Measurements from ENCODE around the gene NAE1.

DNA sequence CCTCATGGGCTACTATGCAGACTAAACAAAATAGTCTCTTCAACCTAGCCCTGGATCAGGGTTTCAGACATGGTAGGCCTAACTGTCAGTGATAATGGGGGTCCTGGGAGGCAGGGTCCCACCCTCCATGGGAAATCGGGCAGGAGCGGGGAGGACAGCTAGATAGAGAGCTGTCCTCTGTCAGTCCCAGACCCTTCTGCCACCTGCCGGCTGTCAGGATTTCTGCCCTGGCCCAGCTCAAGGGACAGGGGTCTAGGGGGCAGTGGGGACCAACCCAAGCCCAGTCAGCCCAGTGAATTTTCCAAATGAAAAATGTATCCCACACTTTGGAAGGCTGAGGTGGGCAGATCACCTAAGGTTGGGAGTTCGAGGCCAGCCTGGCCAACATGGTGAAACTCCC is 18.8 kb upstream of the NAE1 start:
- TF ChIP-seq, protein P1, sequence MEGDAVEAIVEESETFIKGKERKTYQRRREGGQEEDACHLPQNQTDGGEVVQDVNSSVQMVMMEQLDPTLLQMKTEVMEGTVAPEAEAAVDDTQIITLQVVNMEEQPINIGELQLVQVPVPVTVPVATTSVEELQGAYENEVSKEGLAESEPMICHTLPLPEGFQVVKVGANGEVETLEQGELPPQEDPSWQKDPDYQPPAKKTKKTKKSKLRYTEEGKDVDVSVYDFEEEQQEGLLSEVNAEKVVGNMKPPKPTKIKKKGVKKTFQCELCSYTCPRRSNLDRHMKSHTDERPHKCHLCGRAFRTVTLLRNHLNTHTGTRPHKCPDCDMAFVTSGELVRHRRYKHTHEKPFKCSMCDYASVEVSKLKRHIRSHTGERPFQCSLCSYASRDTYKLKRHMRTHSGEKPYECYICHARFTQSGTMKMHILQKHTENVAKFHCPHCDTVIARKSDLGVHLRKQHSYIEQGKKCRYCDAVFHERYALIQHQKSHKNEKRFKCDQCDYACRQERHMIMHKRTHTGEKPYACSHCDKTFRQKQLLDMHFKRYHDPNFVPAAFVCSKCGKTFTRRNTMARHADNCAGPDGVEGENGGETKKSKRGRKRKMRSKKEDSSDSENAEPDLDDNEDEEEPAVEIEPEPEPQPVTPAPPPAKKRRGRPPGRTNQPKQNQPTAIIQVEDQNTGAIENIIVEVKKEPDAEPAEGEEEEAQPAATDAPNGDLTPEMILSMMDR (IDR thresholded peaks at IDR 0.05) = no peak
- no peak for TF ChIP-seq POLR2A (IDR thresholded peaks at IDR 0.05)

Data from right lobe of liver (tissue), 4 donors.